DOHH2 (cell line): ENCODE results near the gene PPP3CA.

Experiments used
- H3F3A ChIP-seq: fragments of 200-600 bp; sonication (generic), shearing (Covaris generic); 2 replicates; pipeline ENCODE4 v1.6.0; 2016; ENCODE audit warnings: antibody characterized with exemption, mild to moderate bottlenecking; ENCODE audit not compliant: control insufficient read depth, insufficient read depth
- H3K27ac ChIP-seq: fragments of 200-600 bp; sonication (generic); 2 replicates; pipeline ENCODE4 v1.5.1; 2014; ENCODE audit warnings: low read depth, mild to moderate bottlenecking, low read length, moderate library complexity
- H3K27me3 ChIP-seq: fragments of 200-600 bp; sonication (generic); 2 replicates; pipeline ENCODE4 v1.6.1; 2014; ENCODE audit warnings: mild to moderate bottlenecking, low read length, mixed read lengths; ENCODE audit not compliant: control insufficient read depth
- H3K36me3 ChIP-seq: fragments of 200-600 bp; sonication (generic); 2 replicates; pipeline ENCODE4 v1.6.1; 2014; ENCODE audit warnings: mild to moderate bottlenecking, low read length, moderate library complexity, mixed read lengths; ENCODE audit not compliant: control insufficient read depth
- H3K4me1 ChIP-seq: fragments of 200-600 bp; sonication (generic); 2 replicates; pipeline ENCODE4 v1.6.1; 2014; ENCODE audit warnings: mild to moderate bottlenecking, low read length, mixed read lengths; ENCODE audit not compliant: control insufficient read depth
- H3K4me2 ChIP-seq: fragments of 200-600 bp; sonication (generic); 2 replicates; pipeline ENCODE4 v1.6.0; 2014; ENCODE audit warnings: mild to moderate bottlenecking, low read length, moderate library complexity
- H3K4me3 ChIP-seq: fragments of 200-600 bp; sonication (generic); 2 replicates; pipeline ENCODE4 v1.5.1; 2014; ENCODE audit warnings: mild to moderate bottlenecking, low read length, mixed read lengths
- H3K79me2 ChIP-seq: fragments of 200-600 bp; sonication (generic); 2 replicates; pipeline ENCODE4 v1.6.1; 2014; ENCODE audit warnings: mild to moderate bottlenecking, low read length, mixed read lengths; ENCODE audit not compliant: control insufficient read depth
- H3K9me2 ChIP-seq: fragments of 200-600 bp; sonication (generic); replicated peaks from 2 replicates; pipeline ENCODE4 v1.6.1; 2014; ENCODE audit warnings: mild to moderate bottlenecking, low read length, mixed read lengths; ENCODE audit not compliant: control insufficient read depth
- H3K9me3 ChIP-seq: fragments of 200-600 bp; sonication (generic); 2 replicates; pipeline ENCODE4 v1.6.1; 2014; ENCODE audit warnings: antibody characterized with exemption, low read length, mixed read lengths; ENCODE audit not compliant: control insufficient read depth, insufficient read depth
- H4K20me1 ChIP-seq: fragments of 200-600 bp; sonication (generic); 2 replicates; pipeline ENCODE4 v1.6.0; 2014; ENCODE audit warnings: low read depth, mild to moderate bottlenecking, antibody characterized with exemption, low read length, moderate library complexity; ENCODE audit not compliant: control insufficient read depth, insufficient read depth
- EZH2phosphoT487 ChIP-seq: fragments of 200-600 bp; sonication (generic); IDR thresholded peaks from 2 replicates; pipeline ENCODE4 v1.6.1; 2017; ENCODE audit warnings: borderline replicate concordance, mild to moderate bottlenecking, antibody characterized with exemption, low read length, moderate library complexity, mixed read lengths
- TF ChIP-seq, protein P1 (sequence below): fragments of 200-600 bp; sonication (generic); IDR thresholded peaks from one replicate; pipeline ENCODE4 v1.5.1; 2014; ENCODE audit warnings: antibody characterized with exemption, mild to moderate bottlenecking, low read depth, low read length; ENCODE audit not compliant: poor library complexity, severe bottlenecking

Gene PPP3CA

DNA sequence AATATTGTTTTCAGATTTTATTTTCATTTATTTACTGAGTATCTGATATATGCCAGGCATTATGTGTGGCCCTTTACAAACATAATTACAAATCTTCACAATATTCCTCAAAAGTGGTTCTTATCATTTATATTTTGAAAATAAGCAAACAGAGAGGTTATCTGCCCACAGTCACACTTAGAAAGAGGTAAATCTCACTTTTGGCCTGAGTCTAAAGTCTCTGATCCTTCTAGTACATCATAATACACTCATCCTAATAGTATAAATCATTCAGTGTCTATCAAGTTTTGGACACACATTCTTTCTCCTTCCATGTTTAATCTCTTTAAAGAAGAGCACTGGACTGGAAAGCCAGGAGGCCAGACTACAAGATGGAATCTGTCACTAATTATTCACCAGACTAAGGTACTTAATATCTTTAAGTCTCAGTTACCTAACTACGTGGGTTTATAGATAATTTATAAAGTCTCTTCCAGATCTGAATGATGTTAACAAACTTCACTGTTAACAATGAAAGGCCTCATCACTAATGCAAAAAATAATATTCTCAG lies 281.3 kb downstream of the PPP3CA start:
- H3K27ac ChIP-seq: no peak overlapping the region
- H3K4me1 ChIP-seq: peaks cover 5% of the 10 kb centered on the region
- no peak overlapping the region for H3K4me3 ChIP-seq
- H4K20me1 ChIP-seq: no peaks in the 10 kb centered on the region
- H3K9me2 ChIP-seq: no peaks in the 10 kb centered on the region
- H3F3A ChIP-seq: no peaks in the 10 kb centered on the region
- no peaks in the 10 kb centered on the region for H3K27me3 ChIP-seq
- H3K79me2 ChIP-seq: no peaks in the 10 kb centered on the region
- H3K9me3 ChIP-seq: no peaks in the 10 kb centered on the region
- TF ChIP-seq EZH2phosphoT487: no peak
- TF ChIP-seq, protein P1, sequence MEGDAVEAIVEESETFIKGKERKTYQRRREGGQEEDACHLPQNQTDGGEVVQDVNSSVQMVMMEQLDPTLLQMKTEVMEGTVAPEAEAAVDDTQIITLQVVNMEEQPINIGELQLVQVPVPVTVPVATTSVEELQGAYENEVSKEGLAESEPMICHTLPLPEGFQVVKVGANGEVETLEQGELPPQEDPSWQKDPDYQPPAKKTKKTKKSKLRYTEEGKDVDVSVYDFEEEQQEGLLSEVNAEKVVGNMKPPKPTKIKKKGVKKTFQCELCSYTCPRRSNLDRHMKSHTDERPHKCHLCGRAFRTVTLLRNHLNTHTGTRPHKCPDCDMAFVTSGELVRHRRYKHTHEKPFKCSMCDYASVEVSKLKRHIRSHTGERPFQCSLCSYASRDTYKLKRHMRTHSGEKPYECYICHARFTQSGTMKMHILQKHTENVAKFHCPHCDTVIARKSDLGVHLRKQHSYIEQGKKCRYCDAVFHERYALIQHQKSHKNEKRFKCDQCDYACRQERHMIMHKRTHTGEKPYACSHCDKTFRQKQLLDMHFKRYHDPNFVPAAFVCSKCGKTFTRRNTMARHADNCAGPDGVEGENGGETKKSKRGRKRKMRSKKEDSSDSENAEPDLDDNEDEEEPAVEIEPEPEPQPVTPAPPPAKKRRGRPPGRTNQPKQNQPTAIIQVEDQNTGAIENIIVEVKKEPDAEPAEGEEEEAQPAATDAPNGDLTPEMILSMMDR: no peak
- H3K4me2 ChIP-seq: no peak overlapping the region
- H3K36me3 ChIP-seq: no peaks in the 10 kb centered on the region

DNA sequence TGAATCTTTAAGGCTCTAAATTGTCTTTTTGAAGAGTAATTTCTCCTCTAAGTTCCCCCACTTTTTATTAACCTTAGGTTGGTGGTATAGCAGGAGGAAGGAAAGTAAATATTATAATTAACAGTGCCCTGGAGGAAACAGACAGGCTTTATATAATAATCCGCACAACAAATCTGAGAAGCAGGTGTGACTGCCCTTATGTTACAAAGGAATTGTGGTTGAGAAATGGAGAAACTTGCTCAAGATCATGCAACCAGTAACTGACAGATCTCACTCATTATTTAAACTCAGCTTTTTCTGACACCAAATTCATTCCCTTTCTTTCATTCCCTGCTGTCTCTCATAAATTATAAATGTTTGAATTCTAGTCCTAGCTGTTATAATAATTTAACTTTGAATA lies 282.0 kb downstream of the PPP3CA start:
- no peak for TF ChIP-seq EZH2phosphoT487
- TF ChIP-seq, protein P1: no peak
- Histone ChIP-seq H3K9me2 (no peaks in the 10 kb centered on the region), H3K36me3 (no peaks in the 10 kb centered on the region), H3K4me3 (no peak overlapping the region), H3F3A (no peaks in the 10 kb centered on the region), H3K27me3 (no peaks in the 10 kb centered on the region), H4K20me1 (no peaks in the 10 kb centered on the region), H3K79me2 (no peaks in the 10 kb centered on the region), H3K27ac (no peak overlapping the region), H3K9me3 (no peaks in the 10 kb centered on the region), H3K4me1 (peaks cover 5% of the 10 kb centered on the region), H3K4me2 (no peak overlapping the region)

DNA sequence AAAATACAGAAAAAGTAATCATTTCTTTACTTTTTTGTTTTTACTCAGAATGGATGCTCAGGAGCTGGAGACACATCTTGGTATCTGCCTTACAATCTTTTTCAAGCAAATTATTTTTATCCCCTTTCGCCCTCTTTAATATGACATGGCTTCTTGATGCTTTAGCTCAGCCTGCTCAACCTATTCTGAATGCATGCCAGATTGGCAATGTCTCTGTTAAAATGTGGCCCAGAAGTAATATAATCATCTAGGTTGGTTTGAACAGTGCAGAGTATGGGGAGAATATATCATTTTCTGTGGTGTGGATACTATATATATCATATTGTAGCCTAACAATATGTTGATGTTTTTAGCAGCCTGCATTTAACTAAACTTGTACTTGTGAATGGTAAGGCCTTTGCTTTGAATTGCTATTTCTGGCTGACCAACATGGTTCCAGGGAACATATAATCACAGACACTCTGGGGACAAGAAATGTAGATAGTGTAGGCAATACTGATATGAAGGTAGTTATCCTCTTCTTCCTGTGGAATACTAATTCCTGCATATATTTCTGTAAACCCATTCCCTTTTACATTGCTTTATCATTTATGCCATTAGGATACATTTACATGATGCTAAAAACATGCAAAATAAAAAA lies 282.7 kb downstream of the PPP3CA start:
- no peaks in the 10 kb centered on the region for H3F3A ChIP-seq
- H3K4me2 ChIP-seq: no peak overlapping the region
- TF ChIP-seq, protein P1: no peak
- TF ChIP-seq EZH2phosphoT487: no peak
- H3K9me2 ChIP-seq: no peaks in the 10 kb centered on the region
- H3K27me3 ChIP-seq: no peaks in the 10 kb centered on the region
- no peaks in the 10 kb centered on the region for H3K79me2 ChIP-seq
- H3K9me3 ChIP-seq: no peaks in the 10 kb centered on the region
- H3K4me1 ChIP-seq: peaks cover 5% of the 10 kb centered on the region
- H4K20me1 ChIP-seq: no peaks in the 10 kb centered on the region
- H3K27ac ChIP-seq: no peak overlapping the region
- H3K36me3 ChIP-seq: no peaks in the 10 kb centered on the region
- H3K4me3 ChIP-seq: no peak overlapping the region
